GM23248 (cell line): ENCODE measurements around the gene ZFAND4. TPM values are rescaled to one million over a fixed set of nuclear protein-coding genes. Genes with fewer than 3 reads are reported as not detected.

Experiments
- DNase-seq: peaks from one replicate; pipeline ENCODE4 v3.0.0-alpha.2; 2015
- H2AFZ ChIP-seq: fragments of 200-600 bp; sonication (generic); 2 replicates; pipeline ENCODE4 v1.6.1; 2016; ENCODE audit warnings: antibody characterized with exemption
- H3F3A ChIP-seq: fragments of 200-600 bp; sonication (generic); 2 replicates; pipeline ENCODE4 v1.6.1; 2016; ENCODE audit warnings: mild to moderate bottlenecking, antibody characterized with exemption, mixed run types; ENCODE audit not compliant: insufficient read depth
- H3K27ac ChIP-seq: fragments of 200-600 bp; sonication (generic); 2 replicates; pipeline ENCODE4 v1.5.1; 2016; ENCODE audit warnings: mild to moderate bottlenecking
- H3K27me3 ChIP-seq: fragments of 200-600 bp; sonication (generic); replicated peaks from 2 replicates; pipeline ENCODE4 v1.6.1; 2016; ENCODE audit warnings: mild to moderate bottlenecking; ENCODE audit not compliant: insufficient read depth
- H3K36me3 ChIP-seq: fragments of 200-600 bp; sonication (generic); 2 replicates; pipeline ENCODE4 v1.6.1; 2016; ENCODE audit warnings: low read depth, mild to moderate bottlenecking
- H3K4me1 ChIP-seq: fragments of 200-600 bp; sonication (generic); 2 replicates; pipeline ENCODE4 v1.6.1; 2016; ENCODE audit warnings: mild to moderate bottlenecking; ENCODE audit not compliant: insufficient read depth
- H3K4me2 ChIP-seq: fragments of 200-600 bp; sonication (generic); one replicate; pipeline ENCODE4 v1.6.1; 2016; ENCODE audit warnings: mild to moderate bottlenecking; ENCODE audit not compliant: unreplicated experiment
- H3K4me3 ChIP-seq: fragments of 200-600 bp; sonication (generic); 2 replicates; pipeline ENCODE4 v1.5.1; 2016; ENCODE audit warnings: mild to moderate bottlenecking
- H3K79me2 ChIP-seq: fragments of 200-600 bp; sonication (generic); 2 replicates; pipeline ENCODE4 v1.6.1; 2016; ENCODE audit warnings: mild to moderate bottlenecking; ENCODE audit not compliant: insufficient read depth
- H3K9ac ChIP-seq: fragments of 200-600 bp; sonication (generic); 2 replicates; pipeline ENCODE4 v1.6.1; 2016; ENCODE audit warnings: mild to moderate bottlenecking
- H3K9me2 ChIP-seq: fragments of 200-600 bp; sonication (generic); 2 replicates; pipeline ENCODE4 v1.6.1; 2016; ENCODE audit warnings: mixed run types, mild to moderate bottlenecking, moderate library complexity; ENCODE audit not compliant: insufficient read depth
- H3K9me3 ChIP-seq: fragments of 200-600 bp; sonication (generic); one replicate; pipeline ENCODE4 v1.6.1; 2017; ENCODE audit warnings: low read depth
- H4K20me1 ChIP-seq: fragments of 200-600 bp; sonication (generic); 2 replicates; pipeline ENCODE4 v1.6.0; 2016; ENCODE audit not compliant: insufficient read depth
- EZH2 ChIP-seq: fragments of 200-600 bp; sonication (generic); IDR thresholded peaks from 2 replicates; pipeline ENCODE4 v1.6.1; 2018; ENCODE audit warnings: antibody characterized with exemption, mild to moderate bottlenecking; ENCODE audit not compliant: insufficient read depth, poor library complexity, severe bottlenecking
- EZH2phosphoT487 ChIP-seq: fragments of 200-600 bp; sonication (generic); IDR thresholded peaks from 2 replicates; pipeline ENCODE4 v1.6.1; 2018; ENCODE audit warnings: antibody characterized with exemption, moderate library complexity, mild to moderate bottlenecking, low read depth; ENCODE audit not compliant: insufficient read depth
- WGBS, 2 experiments: methylation state at CpG; one replicate each; pipeline ENCODE4 v1.1.6; 2015 to 2017; ENCODE audit warnings: low lambda C conversion rate in 2 of 2, low coverage in 1 of 2; ENCODE audit errors: missing lambda C conversion rate in 2 of 2; 5-methylcytosine and 5-hydroxymethylcytosine counted together
- in situ Hi-C: fragments of 300-500 bp; cut with MboI; formaldehyde crosslinking; loops from 2 replicates; pipeline ENCODE4 v1.15.0; 2020
- polyA plus RNA-seq: library from polyadenylated mRNA; unstranded; fragments of >200 nt; fragmentation: Nextera tagmentation; extraction: Ambion mirVana; gene quantifications from 2 replicates; pipeline ENCODE4 v1.2.1, GENCODE V29; 2016
- total RNA-seq: library from RNA; depleted of rRNA; stranded (reverse); fragments of >200 nt; shearing (Covaris generic); gene quantifications from 2 replicates; pipeline ENCODE4 v1.2.3, GENCODE V29; 2014

The ZFAND4 gene
- total and polyA plus RNA-seq, 2 experiments from 2014 or later, result 2.7 to 8.1 TPM

DNA sequence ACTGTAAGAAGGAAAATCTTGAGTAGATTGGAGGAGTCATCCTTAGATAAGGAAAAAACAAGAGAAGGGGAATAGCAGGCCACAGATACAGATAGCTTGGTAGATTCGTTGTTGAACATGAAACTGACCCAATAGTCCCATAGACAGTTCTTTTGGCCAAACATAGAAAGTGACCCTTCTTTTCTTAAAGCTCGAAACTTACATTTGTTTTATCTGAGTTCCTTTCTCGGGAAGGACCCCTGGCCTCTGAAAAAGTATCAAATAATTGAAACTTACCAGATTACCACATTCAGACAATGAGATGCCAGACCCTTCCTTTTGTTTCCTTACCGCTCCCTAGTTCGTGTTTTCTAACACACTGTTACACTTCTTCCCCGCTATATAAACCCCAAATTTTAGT is 72.9 kb downstream of the ZFAND4 start:
- Histone ChIP-seq H2AFZ (no peak overlapping the region), H3K27me3 (peaks cover 23% of the 10 kb centered on the region; the same call in 1 of the 2 replicates), H3F3A (no peaks in the 10 kb centered on the region), H3K9me2 (no peaks in the 10 kb centered on the region), H3K4me1 (no peaks in the 10 kb centered on the region), H4K20me1 (no peaks in the 10 kb centered on the region), H3K79me2 (no peaks in the 10 kb centered on the region), H3K4me3 (no peak overlapping the region), H3K9ac (no peak overlapping the region), H3K36me3 (no peaks in the 10 kb centered on the region), H3K9me3 (no peaks in the 10 kb centered on the region), H3K4me2 (no peak overlapping the region), H3K27ac (no peak overlapping the region)
- TF ChIP-seq EZH2 (no peak), EZH2phosphoT487 (no peak)
- WGBS, 2 experiments, result 73 to 80% methylated on average over 6 of the region's 6 CpGs
- no peak for DNase-seq
- in situ Hi-C loops, result no loop called here

DNA sequence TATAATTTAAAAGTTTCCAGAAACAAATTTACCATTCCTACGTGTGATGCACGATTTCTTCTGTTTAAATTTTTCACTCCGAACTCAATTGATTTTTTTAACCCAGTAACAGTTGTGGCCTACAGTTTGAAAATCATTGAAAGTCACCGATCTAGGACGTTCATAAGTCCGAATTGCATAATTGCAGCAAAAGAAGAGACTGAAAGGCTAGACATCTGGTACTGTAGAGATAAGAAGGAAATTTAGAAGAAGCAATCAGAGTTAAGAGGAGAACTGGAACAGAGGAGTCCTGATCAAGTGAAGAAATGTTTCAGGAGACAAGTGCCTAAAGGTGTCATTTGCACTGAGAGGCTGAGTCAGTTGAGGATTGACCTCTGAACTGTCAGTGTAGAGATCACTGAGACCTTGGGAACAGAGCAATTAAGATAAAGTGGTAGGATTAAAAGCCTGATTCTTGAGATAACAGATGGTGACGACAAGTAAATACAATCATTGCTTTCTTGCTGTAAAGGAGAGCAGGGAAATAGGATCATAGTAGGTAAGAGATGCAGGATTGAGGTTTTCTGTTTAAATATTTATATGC is 73.5 kb downstream of the ZFAND4 start:
- DNase-seq, result no peak
- Histone ChIP-seq H3K9me3 (no peaks in the 10 kb centered on the region), H3K4me2 (no peak overlapping the region), H4K20me1 (no peaks in the 10 kb centered on the region), H3K36me3 (no peaks in the 10 kb centered on the region), H3K9ac (no peak overlapping the region), H3K27me3 (peaks cover 23% of the 10 kb centered on the region; the same call in 1 of the 2 replicates), H3K4me3 (no peak overlapping the region), H3K9me2 (no peaks in the 10 kb centered on the region), H3K79me2 (no peaks in the 10 kb centered on the region), H2AFZ (no peak overlapping the region), H3K27ac (no peak overlapping the region), H3F3A (no peaks in the 10 kb centered on the region), H3K4me1 (no peaks in the 10 kb centered on the region)
- TF ChIP-seq EZH2phosphoT487, result no peak
- no peak for TF ChIP-seq EZH2
- 71 to 79% methylated on average over 7 of the region's 7 CpGs for WGBS, 2 experiments
- in situ Hi-C loops, result no loop called here

DNA sequence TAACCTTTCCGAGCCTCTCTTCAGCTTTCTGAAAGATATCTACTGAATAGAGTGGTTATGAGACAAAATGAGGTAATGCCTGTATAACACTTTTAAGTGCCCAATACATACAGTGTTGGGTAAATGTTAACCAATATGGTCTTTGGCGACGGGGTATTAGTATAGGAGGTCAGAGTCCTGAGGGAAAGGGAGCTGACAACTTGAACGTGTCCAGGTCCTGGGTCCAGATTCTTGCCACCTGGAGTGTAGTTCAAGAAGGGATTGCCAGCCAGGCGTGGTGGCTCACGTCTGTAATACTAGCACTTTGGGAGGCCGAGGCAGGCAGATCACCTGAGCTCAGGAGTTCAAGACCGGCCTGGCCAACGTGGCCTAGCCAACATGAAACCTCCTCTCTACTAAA is 76.0 kb downstream of the ZFAND4 start:
- in situ Hi-C loops, result no loop called here
- Histone ChIP-seq H3K4me2 (no peak overlapping the region), H2AFZ (no peak overlapping the region), H3K79me2 (peaks cover 17% of the 10 kb centered on the region; the same call in 1 of the 2 replicates), H3K36me3 (no peaks in the 10 kb centered on the region), H3F3A (no peaks in the 10 kb centered on the region), H3K4me3 (no peak overlapping the region), H3K9me2 (no peaks in the 10 kb centered on the region), H3K27ac (no peak overlapping the region), H3K9me3 (no peaks in the 10 kb centered on the region), H3K27me3 (peaks cover 23% of the 10 kb centered on the region; the same call in 1 of the 2 replicates), H4K20me1 (no peaks in the 10 kb centered on the region), H3K4me1 (peaks cover 6% of the 10 kb centered on the region), H3K9ac (no peak overlapping the region)
- no peak for DNase-seq
- WGBS, 2 experiments, result 81 to 85% methylated on average over 9 of the region's 9 CpGs
- TF ChIP-seq EZH2phosphoT487 (no peak), EZH2 (no peak)

DNA sequence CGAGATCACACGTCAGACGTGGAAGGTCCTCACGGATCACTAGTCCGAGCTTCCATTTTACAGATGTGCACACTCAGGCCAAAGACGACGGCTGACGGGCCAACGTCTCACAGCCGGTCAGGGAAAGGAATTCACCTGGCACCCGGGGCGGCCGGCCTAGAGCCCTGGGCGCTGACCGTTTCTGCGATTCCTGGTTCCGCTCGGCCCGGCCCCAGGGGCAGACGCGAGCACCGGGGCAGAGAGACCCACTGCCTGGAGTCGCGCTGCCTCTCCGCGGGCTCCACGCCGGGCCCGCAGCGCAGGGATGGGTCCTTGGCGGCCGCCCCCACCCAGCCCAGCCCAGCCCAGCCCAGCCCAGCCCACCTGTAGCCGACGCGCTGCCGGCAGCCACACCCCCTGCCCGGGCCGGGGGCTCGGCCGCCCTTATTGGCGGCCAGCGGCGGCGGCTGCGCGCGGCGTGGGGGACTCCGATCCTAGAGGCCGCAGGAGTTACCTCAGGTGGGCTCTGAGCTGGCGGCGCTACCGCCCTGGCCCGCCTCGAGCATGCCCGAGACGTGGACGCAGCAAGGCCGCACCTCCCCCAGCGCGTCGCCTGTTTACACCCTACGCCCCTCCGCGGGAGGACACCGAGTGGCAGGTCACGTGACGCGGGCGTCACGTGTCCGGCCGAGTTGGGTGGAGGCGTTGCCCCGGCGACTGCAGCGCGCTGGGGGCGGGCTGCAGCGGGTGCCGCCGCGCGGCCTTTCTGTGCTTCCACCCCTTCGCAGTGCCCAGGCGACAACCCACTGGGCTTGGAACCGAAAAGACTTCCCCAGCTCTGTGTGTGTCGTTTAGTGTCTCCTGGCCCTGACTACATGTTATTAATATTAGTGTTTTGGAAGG is 78.1 kb downstream of the ZFAND4 start:
- Histone ChIP-seq H3K79me2 (peaks cover 28% of the 10 kb centered on the region), H3K27me3 (peaks cover 10% of the 10 kb centered on the region; the same call in 1 of the 2 replicates), H3K36me3 (no peaks in the 10 kb centered on the region), H3K4me3 (peak overlapping the region; percentile 77), H4K20me1 (no peaks in the 10 kb centered on the region), H3K4me1 (peaks cover 6% of the 10 kb centered on the region), H3K9me2 (no peaks in the 10 kb centered on the region), H3K9me3 (no peaks in the 10 kb centered on the region), H3K4me2 (peak overlapping the region; percentile 94), H3K27ac (no peak overlapping the region), H3F3A (no peaks in the 10 kb centered on the region), H2AFZ (peak overlapping the region; percentile 92), H3K9ac (peak overlapping the region; percentile 79)
- TF ChIP-seq EZH2 (no peak), EZH2phosphoT487 (no peak)
- peak; percentile 97 for DNase-seq
- in situ Hi-C loops, result no loop called here
- 1 to 2% methylated on average over 71 to 83 of the region's 88 CpGs for WGBS, 2 experiments
